K562 (cell line): ENCODE measurements around the gene CAPN2. TPM values are rescaled to one million over a fixed set of nuclear protein-coding genes. Genes with fewer than 3 reads are reported as not detected.

Source experiments
- CREB3L1 ChIP-seq: fragments of 450-650 bp; IDR thresholded peaks from 2 replicates; pipeline ENCODE4 v1.6.1; 2014; ENCODE audit warnings: low read depth, mild to moderate bottlenecking, moderate library complexity, borderline replicate concordance
- HINFP ChIP-seq: fragments of 450-650 bp; conservative IDR thresholded peaks from 2 replicates; pipeline ENCODE4 v1.6.1; 2016; ENCODE audit warnings: missing genetic modification characterization, low read depth, mild to moderate bottlenecking, control low read depth, missing compliant biosample characterization
- KHSRP ChIP-seq: fragments of 450-650 bp; IDR thresholded peaks from 2 replicates; pipeline ENCODE4 v1.6.1; 2017
- MCM2 ChIP-seq: fragments of 450-650 bp; IDR thresholded peaks from 2 replicates; pipeline ENCODE4 v1.6.1; 2017; ENCODE audit warnings: low read depth, mild to moderate bottlenecking
- RAD21 ChIP-seq, 2 experiments: fragments of 250-450 bp in 1 of 2; fragments of 450-650 bp in 1 of 2; sonication (Bioruptor Pico) in 1 of 2; formaldehyde crosslinking in 1 of 2; IDR thresholded peaks in 1 of 2; conservative IDR thresholded peaks in 1 of 2; 2 replicates each; pipeline versions ENCODE4 v1.4.0 to v1.8.0; 2020 to 2022; ENCODE audit warnings: mild to moderate bottlenecking in 2 of 2, moderate library complexity in 1 of 2
- RBM25 ChIP-seq: fragments of 200-400 bp; formaldehyde crosslinking; IDR thresholded peaks from 2 replicates; pipeline ENCODE4 v1.6.1; 2018; ENCODE audit warnings: low read length, low read depth, moderate library complexity; ENCODE audit not compliant: severe bottlenecking
- SMARCB1 ChIP-seq: IDR thresholded peaks from 2 replicates; pipeline ENCODE4 v1.6.1; 2011; ENCODE audit warnings: improper control_type of control experiment, low read depth; ENCODE audit not compliant: insufficient read length
- TEAD4 ChIP-seq, 2 experiments: sonication (generic) in 1 of 2; formaldehyde crosslinking in 1 of 2; IDR thresholded peaks; 2 replicates each; pipeline versions ENCODE4 v1.6.1 to v1.8.0; 2012 to 2022; ENCODE audit warnings: borderline replicate concordance in 1 of 2, inconsistent platforms in 1 of 2, low read length in 1 of 2, mild to moderate bottlenecking in 1 of 2, missing genetic modification reagents in 1 of 2
- TRIM28 ChIP-seq: fragments of 450-650 bp; IDR thresholded peaks from 2 replicates; pipeline ENCODE4 v1.6.1; 2017
- VEZF1 ChIP-seq: fragments of 200-800 bp; sonication (Bioruptor generic); IDR thresholded peaks from 2 replicates; pipeline ENCODE4 v1.6.1; 2017; ENCODE audit warnings: missing genetic modification characterization, missing compliant biosample characterization
- ZNF143 ChIP-seq: sonication (generic); formaldehyde crosslinking; IDR thresholded peaks from 2 replicates; pipeline ENCODE4 v1.9.0; 2022; ENCODE audit warnings: mild to moderate bottlenecking, missing genetic modification reagents
- ZNF507 ChIP-seq: conservative IDR thresholded peaks from 2 replicates; pipeline ENCODE4 v1.6.1; 2017; ENCODE audit warnings: missing genetic modification characterization, missing compliant biosample characterization
- ZNF764 ChIP-seq: fragments of 250-450 bp; sonication (Bioruptor Pico); IDR thresholded peaks from 2 replicates; pipeline ENCODE4 v1.4.0; 2020; ENCODE audit warnings: low read depth, mild to moderate bottlenecking, moderate library complexity
- ZNF77 ChIP-seq: fragments of 250-450 bp; sonication (Bioruptor Pico); IDR thresholded peaks from 2 replicates; pipeline ENCODE4 v1.5.0; 2020
- polyA plus RNA-seq, 8 experiments: library from polyadenylated mRNA; depleted of rRNA in 4 of 8; stranded (reverse) in 5 of 8; unstranded in 3 of 8; fragments of >200 nt; fragmentation: Nextera tagmentation in 2 of 8; fragmentation: Illumina TruSeq in 1 of 8; extraction: Ambion mirVana in 2 of 8; extraction: Trizol in 1 of 8; gene quantifications; 2 replicates each; pipeline versions ENCODE4 v1.2.1 to v1.2.3, GENCODE V29; 2011 to 2014; ENCODE audit warnings: inconsistent platforms in 1 of 8, missing spikeins in 1 of 8
- total RNA-seq, 7 experiments: library from RNA; depleted of rRNA in 6 of 7; stranded (reverse); fragments of >200 nt in 6 of 7; fragmentation: Illumina TruSeq in 2 of 7; extraction: Trizol in 2 of 7; gene quantifications; 2 replicates each; pipeline versions ENCODE4 v1.2.1 to v1.2.3, GENCODE V29; 2011 to 2021; ENCODE audit warnings: low replicate concordance in 1 of 7

CAPN2 gene
- total and polyA plus RNA-seq, 9 of the 15 experiments (the other 6 are each of a cell fraction or from before 2014, with no cell fraction given): 24.6 to 157 (median 101) TPM

GRCh38 chr1:223670458-223671159, 41.7 kb upstream of the CAPN2 start (continued):
- TF ChIP-seq RBM25 (no peak), VEZF1 (CRISPR knock-in tag) (no peak), ZNF77 (CRISPR knock-in tag) (no peak), MCM2 (no peak), HINFP (tag) (no peak), ZNF764 (CRISPR knock-in tag) (no peak), ZNF507 (tag) (no peak), CREB3L1 (no peak), ZNF143 (CRISPR knock-in tag) (no peak), RAD21 (CRISPR knock-in tag; conservative IDR thresholded peaks at IDR 0.05 in 1 of 2, IDR thresholded peaks at IDR 0.05 in 1 of 2) (peak; percentile 39 to 74), KHSRP (no peak), TRIM28 (no peak), TEAD4 (IDR thresholded peaks at IDR 0.05; ENCODE audit: low read length) (no peak), TEAD4 (CRISPR knock-in tag; IDR thresholded peaks at IDR 0.05; ENCODE audit: borderline replicate concordance) (no peak), SMARCB1 (no peak)
